Suprapubic skin (tissue), 3 donors: ENCODE data around the gene PFN3.

Experiments used
- EP300 ChIP-seq: sonication (generic); formaldehyde crosslinking; IDR thresholded peaks from one replicate; pipeline ENCODE4 v1.6.1; 2017; ENCODE audit warnings: antibody characterized with exemption
- POLR2A ChIP-seq, 2 donors: fragments of 450-650 bp; IDR thresholded peaks; one replicate each; pipeline ENCODE4 v1.6.1; 2017; ENCODE audit warnings: antibody characterized with exemption in 2 of 2, mild to moderate bottlenecking in 2 of 2, moderate library complexity in 2 of 2
- TF ChIP-seq, protein P1 (sequence below), 2 donors: fragments of 200-600 bp in 1 of 2; fragments of 450-650 bp in 1 of 2; sonication (generic) in 1 of 2; IDR thresholded peaks; one replicate each; pipeline ENCODE4 v1.5.1; 2016 to 2019; ENCODE audit warnings: antibody characterized with exemption in 2 of 2, mild to moderate bottlenecking in 1 of 2, moderate library complexity in 1 of 2

DNA sequence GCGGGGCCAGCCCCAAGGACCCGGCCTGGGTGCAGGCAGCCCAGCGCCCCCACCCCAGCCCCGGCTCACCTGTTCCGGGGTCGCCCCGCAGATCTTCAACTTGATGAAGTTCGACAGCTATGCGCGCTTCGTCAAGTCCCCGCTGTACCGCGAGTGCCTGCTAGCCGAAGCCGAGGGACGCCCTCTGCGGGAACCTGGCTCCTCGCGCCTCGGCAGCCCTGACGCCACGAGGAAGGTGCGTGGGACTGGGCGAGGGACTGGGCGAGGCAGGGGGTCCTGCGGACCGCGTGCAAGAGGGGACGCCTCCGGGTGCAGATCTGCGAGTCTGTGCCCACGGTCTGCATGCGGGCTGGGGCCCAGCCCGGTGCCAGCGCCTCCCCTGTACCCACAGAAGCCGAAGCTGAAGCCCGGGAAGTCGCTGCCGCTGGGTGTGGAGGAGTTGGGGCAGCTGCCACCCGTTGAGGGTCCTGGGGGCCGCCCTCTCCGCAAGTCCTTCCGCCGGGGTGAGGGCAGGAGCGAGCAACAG is 33.1 kb downstream of the PFN3 start:
- TF ChIP-seq, protein P1, sequence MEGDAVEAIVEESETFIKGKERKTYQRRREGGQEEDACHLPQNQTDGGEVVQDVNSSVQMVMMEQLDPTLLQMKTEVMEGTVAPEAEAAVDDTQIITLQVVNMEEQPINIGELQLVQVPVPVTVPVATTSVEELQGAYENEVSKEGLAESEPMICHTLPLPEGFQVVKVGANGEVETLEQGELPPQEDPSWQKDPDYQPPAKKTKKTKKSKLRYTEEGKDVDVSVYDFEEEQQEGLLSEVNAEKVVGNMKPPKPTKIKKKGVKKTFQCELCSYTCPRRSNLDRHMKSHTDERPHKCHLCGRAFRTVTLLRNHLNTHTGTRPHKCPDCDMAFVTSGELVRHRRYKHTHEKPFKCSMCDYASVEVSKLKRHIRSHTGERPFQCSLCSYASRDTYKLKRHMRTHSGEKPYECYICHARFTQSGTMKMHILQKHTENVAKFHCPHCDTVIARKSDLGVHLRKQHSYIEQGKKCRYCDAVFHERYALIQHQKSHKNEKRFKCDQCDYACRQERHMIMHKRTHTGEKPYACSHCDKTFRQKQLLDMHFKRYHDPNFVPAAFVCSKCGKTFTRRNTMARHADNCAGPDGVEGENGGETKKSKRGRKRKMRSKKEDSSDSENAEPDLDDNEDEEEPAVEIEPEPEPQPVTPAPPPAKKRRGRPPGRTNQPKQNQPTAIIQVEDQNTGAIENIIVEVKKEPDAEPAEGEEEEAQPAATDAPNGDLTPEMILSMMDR (IDR thresholded peaks at IDR 0.05): no peak
- TF ChIP-seq EP300 (no peak), POLR2A (IDR thresholded peaks at IDR 0.05) (no peak)
